Stimulated activated naive CD4-positive, alpha-beta T cell treated with Interleukin-2 at 50 U/mL for 16 hours (primary cell): ENCODE measurements around the gene SYT9.

Experiments used
- DNase-seq: peaks from one replicate; lab custom pipeline; 2025; lab: John Stamatoyannopoulos, UW

Gene SYT9

GRCh38 chr11:7473717-7474116, 222.0 kb downstream of the SYT9 start:
- DNase-seq = no peak

- no peak for DNase-seq
These were observed 228.4 kb downstream of the SYT9 start for GRCh38 chr11:7480113-7480512.

- no peak for DNase-seq
These were observed 232.4 kb downstream of the SYT9 start for GRCh38 chr11:7484131-7484530.

GRCh38 chr11:7484645-7485044, 232.9 kb downstream of the SYT9 start:
- DNase-seq = no peak

GRCh38 chr11:7485186-7486097, 233.7 kb downstream of the SYT9 start, which contains the start of gene OLFML1:
TSS of gene OLFML1 (plus strand) at chr11:7485506. CDS start at chr11:7485876, 370 bp downstream.
- DNase-seq = no peak

- DNase-seq = no peak
These were observed 234.5 kb downstream of the SYT9 start for GRCh38 chr11:7486098-7486780.

- no peak for DNase-seq
These were observed 235.1 kb downstream of the SYT9 start for GRCh38 chr11:7486781-7487140.

GRCh38 chr11:7487360-7487759, 235.7 kb downstream of the SYT9 start:
- no peak for DNase-seq

- DNase-seq = no peak
These were observed 237.0 kb downstream of the SYT9 start for GRCh38 chr11:7488681-7489080.

GRCh38 chr11:7489376-7489775, 237.7 kb downstream of the SYT9 start:
- DNase-seq = no peak

- DNase-seq = no peak
These were observed 238.3 kb downstream of the SYT9 start for GRCh38 chr11:7490054-7490453.

- no peak for DNase-seq
These were observed 238.8 kb downstream of the SYT9 start for GRCh38 chr11:7490535-7490934.

GRCh38 chr11:7492253-7492652, 240.5 kb downstream of the SYT9 start:
- DNase-seq = no peak

GRCh38 chr11:7493670-7494069, 242.0 kb downstream of the SYT9 start:
- no peak for DNase-seq

- no peak for DNase-seq
These were observed 242.5 kb downstream of the SYT9 start for GRCh38 chr11:7494086-7494745.

GRCh38 chr11:7495882-7496551, 244.3 kb downstream of the SYT9 start:
- no peak for DNase-seq

- DNase-seq = no peak
These were observed 246.5 kb downstream of the SYT9 start for GRCh38 chr11:7498193-7498592.

GRCh38 chr11:7499081-7499480, 247.4 kb downstream of the SYT9 start:
- DNase-seq = no peak

GRCh38 chr11:7500251-7500650, 248.5 kb downstream of the SYT9 start:
- no peak for DNase-seq

- DNase-seq = no peak
These were observed 249.5 kb downstream of the SYT9 start for GRCh38 chr11:7501251-7501650.

GRCh38 chr11:7501894-7502293, 250.2 kb downstream of the SYT9 start:
- DNase-seq = no peak

- DNase-seq = no peak
These were observed 254.5 kb downstream of the SYT9 start for GRCh38 chr11:7506243-7506642.
